IgD-negative memory B cell (primary cell): ENCODE measurements around the gene ALG14. TPM values are rescaled to one million over a fixed set of nuclear protein-coding genes. Genes with fewer than 3 reads are reported as not detected.
"Not testable (repeated sequence)": the region's sequence is repeated elsewhere in the genome, so short reads cannot be mapped to it uniquely, and the experiment has no call there.

Experiments used
- H3K27ac Mint-ChIP-seq, 3 donors: one replicate each; pipeline ENCODE4 v1.8.0; 2020 to 2022; ENCODE audit warnings: mild to moderate bottlenecking in 3 of 3, mixed read lengths in 3 of 3, moderate library complexity in 1 of 3
- H3K27me3 Mint-ChIP-seq: one replicate; pipeline ENCODE4 v1.8.0; 2021; ENCODE audit warnings: mixed read lengths
- H3K36me3 Mint-ChIP-seq: one replicate; pipeline ENCODE4 v1.8.0; 2020; ENCODE audit warnings: mild to moderate bottlenecking, mixed read lengths
- H3K4me1 Mint-ChIP-seq, 3 donors: one replicate each; pipeline ENCODE4 v1.8.0; 2020 to 2022; ENCODE audit warnings: mixed read lengths in 3 of 3, mild to moderate bottlenecking in 1 of 3
- H3K4me3 Mint-ChIP-seq, 4 donors: one replicate each; pipeline ENCODE4 v1.8.0; 2020 to 2022; ENCODE audit warnings: mild to moderate bottlenecking in 4 of 4, mixed read lengths in 4 of 4, moderate library complexity in 3 of 4
- H3K9me3 Mint-ChIP-seq, 3 donors: one replicate each; pipeline ENCODE4 v1.8.0; 2020 to 2021; ENCODE audit warnings: mixed read lengths in 3 of 3, mild to moderate bottlenecking in 1 of 3
- polyA plus RNA-seq: library from polyadenylated mRNA; unstranded; fragments of 300-500 nt; fragmentation: Illumina TruSeq; gene quantifications from one replicate; pipeline ENCODE4 v1.2.3, GENCODE V29; 2021

Gene ALG14
- polyA plus RNA-seq, 1 donor from 2014 or later = 3.5 TPM

DNA sequence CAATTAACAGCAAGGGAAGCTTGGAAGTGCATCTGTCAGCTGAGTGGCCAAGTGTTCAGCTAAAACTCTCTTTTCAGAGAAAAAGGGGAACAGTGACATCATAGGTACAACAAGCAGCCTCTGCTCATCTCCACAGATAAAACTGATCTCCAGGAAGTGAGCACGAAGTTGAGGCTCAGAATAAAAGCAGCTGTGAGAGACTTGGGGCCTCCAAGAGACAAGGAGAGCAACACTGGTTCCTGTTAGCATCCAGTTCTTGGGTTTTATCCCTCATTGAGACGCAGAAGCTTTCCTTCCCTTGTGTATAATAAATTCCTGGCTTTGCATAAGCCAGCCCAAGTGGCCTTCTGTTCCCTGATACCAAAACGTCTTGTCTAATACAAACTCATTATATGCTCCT lies 125.9 kb downstream of the ALG14 start:
- Mint-ChIP-seq H3K36me3 (peaks cover 4% of the 10 kb centered on the region), H3K9me3 (no peaks in the 10 kb centered on the region), H3K27me3 (peaks cover 5% of the 10 kb centered on the region), H3K4me3 (no peak overlapping the region), H3K4me1 (peaks cover 0 to 4% (median 1%) of the 10 kb centered on the region in 3 donors), H3K27ac (no peak overlapping the region)

DNA sequence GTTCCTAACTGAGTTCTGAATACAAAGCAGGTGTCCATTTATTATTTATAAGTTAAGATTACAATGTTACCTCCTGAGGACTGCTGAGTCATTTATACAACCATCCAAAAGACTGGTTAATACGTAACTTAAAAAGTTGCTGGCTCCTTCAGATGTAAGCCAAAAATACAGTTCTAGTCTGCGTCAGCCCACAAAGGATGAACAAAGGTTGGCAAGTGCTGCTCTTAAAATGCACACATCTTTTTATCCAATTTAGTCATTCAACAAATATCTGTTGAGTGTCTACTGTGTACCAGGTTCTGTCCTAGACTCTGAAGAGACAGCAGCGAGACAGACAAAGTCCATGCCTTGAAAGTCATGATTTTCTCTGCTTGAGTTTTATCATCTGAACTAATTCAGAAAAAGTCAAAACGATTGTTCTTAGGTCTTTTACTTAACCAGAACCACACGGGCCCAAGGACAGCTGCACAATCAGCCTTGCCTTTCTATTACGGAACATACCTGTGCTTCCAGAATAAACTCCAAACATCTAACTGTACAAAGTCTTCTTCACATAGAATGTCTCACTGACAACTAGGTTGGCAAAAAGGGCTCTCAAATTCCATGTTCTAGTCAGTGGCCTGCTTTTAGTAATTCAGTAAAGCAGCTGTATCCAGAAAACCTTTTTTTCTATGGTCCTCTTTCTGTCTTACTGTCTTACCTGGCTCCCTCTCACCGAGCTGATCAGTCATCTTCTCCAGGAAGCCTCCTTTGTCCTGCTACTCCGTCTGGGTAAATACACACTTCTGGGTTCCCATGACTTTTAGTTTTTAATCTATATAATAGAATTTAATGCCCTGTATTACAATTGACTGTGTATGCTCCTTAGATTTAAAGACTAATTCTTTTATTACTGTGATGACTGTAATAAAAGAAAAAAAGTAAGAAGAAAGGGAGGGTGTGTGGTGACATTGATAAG lies 130.3 kb downstream of the ALG14 start:
- H3K27me3 Mint-ChIP-seq = peaks cover 5% of the 10 kb centered on the region
- peaks cover 0 to 2% (median 0%) of the 10 kb centered on the region in 3 donors for H3K4me1 Mint-ChIP-seq
- H3K4me3 Mint-ChIP-seq = no peak overlapping the region
- H3K9me3 Mint-ChIP-seq = no peaks in the 10 kb centered on the region
- H3K27ac Mint-ChIP-seq = no peak overlapping the region
- peaks cover 4% of the 10 kb centered on the region for H3K36me3 Mint-ChIP-seq

DNA sequence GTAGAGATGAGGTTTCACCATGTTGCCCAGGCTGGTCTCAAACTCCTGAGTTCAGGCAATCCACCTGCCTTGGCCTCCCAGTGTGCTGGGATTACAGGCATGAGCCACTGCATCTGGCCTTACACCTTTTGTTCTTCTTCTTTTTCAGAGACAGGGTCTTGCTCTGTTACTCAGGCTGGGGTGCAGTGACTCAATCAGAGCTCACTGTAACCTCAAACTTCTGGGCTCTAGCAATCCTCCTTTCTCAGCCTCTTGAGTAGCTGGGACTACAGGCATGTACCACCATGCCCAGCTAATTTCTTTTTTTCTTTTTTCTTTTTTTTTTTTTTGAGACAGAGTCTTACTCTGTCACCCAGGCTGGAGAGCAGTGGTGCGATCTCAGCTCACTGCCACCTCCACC lies 131.3 kb downstream of the ALG14 start:
- H3K36me3 Mint-ChIP-seq, H3K27me3 Mint-ChIP-seq, H3K27ac Mint-ChIP-seq, H3K4me3 Mint-ChIP-seq, H3K9me3 Mint-ChIP-seq, H3K4me1 Mint-ChIP-seq: not testable (repeated sequence)

DNA sequence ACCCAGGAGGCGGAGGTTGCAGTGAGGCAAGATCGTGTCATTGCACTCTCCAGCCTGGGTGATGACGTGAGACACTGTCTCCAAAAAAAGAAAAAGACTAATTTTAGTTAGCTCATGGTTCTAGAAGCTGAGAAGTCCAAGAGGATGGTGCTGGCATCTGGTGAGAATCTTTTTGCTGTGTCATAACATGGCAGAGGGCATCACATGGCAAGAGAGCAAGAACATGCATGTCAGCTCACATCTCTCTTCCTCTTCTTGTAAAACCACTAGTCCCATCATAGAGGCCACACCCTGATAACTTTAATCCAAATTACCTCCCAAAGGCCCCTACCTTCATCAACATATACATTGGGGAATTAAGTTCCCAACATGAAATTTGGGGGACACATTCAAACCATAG lies 132.0 kb downstream of the ALG14 start:
- Mint-ChIP-seq H3K4me1 (peaks cover 0 to 3% (median 0%) of the 10 kb centered on the region in 3 donors), H3K9me3 (no peaks in the 10 kb centered on the region), H3K36me3 (peaks cover 4% of the 10 kb centered on the region), H3K27ac (no peak overlapping the region), H3K27me3 (peaks cover 5% of the 10 kb centered on the region), H3K4me3 (no peak overlapping the region)

DNA sequence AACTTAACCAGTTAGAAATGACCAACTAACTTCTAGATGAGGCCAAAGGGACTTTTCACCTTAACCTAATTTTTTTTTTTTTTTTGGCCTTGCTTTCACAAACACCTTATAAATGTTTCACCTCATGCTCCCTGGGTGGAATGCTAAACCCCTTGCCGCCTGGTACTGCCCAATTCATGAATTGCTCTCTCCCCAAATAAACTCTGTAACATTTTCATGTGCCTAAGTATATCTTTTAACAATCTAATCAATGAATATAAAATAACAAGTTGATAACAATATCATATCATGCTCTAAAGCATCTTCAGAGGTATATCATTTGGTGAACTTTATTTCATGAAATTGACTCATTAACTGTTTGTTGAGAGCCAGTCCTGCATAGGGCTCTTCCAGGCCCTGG lies 134.9 kb downstream of the ALG14 start:
- H3K4me3 Mint-ChIP-seq = no peak overlapping the region
- no peak overlapping the region for H3K27ac Mint-ChIP-seq
- no peaks in the 10 kb centered on the region for H3K9me3 Mint-ChIP-seq
- peaks cover 2% of the 10 kb centered on the region for H3K27me3 Mint-ChIP-seq
- peaks cover 0 to 3% (median 0%) of the 10 kb centered on the region in 3 donors for H3K4me1 Mint-ChIP-seq
- no peaks in the 10 kb centered on the region for H3K36me3 Mint-ChIP-seq

DNA sequence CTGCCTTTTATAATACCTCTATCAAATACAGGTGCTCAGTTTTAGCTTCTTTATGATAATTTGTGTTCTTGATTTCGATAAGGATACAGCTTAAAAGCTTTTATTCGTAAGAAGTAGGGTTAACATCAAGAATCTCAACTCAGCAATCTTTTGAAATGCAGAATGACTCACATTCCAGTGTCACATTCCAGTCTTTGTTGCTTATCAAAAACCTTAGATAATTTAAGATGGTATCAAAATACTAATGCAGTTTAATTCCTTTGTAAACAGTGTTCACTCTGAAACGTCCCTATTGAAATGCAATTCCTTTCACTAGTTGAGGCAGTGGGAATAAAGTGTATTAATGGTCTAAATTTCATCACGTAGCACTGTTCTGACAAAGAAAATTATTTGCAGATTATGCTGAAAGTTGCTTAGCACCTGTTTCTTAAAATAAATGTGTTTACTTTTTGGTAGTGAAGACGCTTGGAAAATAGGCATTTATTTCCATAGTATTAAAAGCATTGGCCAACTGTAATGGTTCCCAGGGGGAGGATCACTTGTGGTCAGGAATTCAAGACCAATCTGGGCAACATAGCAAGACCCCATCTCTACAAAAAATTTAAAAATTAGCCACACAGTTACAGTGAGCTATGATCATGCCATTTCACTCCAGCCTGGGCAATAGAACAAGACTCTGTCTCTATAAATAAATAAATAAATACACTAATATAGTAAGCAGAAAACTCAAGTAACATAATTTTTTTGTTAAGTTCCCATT lies 135.7 kb downstream of the ALG14 start:
- Mint-ChIP-seq H3K27ac (no peak overlapping the region), H3K4me3 (no peak overlapping the region), H3K9me3 (no peaks in the 10 kb centered on the region), H3K36me3 (no peaks in the 10 kb centered on the region), H3K27me3 (peaks cover 2% of the 10 kb centered on the region), H3K4me1 (peaks cover 0 to 3% (median 0%) of the 10 kb centered on the region in 3 donors)

DNA sequence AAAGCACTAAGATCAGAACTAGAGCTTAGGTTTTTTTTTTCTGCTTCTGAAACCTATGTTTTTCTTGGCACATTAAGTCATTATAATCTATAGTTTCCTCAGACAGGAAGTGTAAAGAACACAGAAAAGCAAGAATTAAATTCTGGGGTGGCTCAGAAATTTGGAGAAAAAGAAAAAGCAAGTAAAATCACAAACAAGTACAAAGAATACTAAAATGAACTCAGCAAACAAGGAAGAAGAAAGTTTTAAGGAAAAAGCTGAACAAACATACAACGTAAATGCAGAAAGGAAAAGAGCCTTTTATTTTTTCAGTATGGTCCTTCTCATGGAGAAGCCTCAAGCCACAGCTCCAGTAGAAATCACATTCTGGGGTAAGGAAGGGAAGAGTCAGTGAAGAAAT lies 137.3 kb downstream of the ALG14 start:
- H3K9me3 Mint-ChIP-seq = no peaks in the 10 kb centered on the region
- H3K4me1 Mint-ChIP-seq = peaks cover 0 to 3% (median 0%) of the 10 kb centered on the region in 3 donors
- no peak overlapping the region for H3K4me3 Mint-ChIP-seq
- no peaks in the 10 kb centered on the region for H3K36me3 Mint-ChIP-seq
- peaks cover 2% of the 10 kb centered on the region for H3K27me3 Mint-ChIP-seq
- H3K27ac Mint-ChIP-seq = no peak overlapping the region

DNA sequence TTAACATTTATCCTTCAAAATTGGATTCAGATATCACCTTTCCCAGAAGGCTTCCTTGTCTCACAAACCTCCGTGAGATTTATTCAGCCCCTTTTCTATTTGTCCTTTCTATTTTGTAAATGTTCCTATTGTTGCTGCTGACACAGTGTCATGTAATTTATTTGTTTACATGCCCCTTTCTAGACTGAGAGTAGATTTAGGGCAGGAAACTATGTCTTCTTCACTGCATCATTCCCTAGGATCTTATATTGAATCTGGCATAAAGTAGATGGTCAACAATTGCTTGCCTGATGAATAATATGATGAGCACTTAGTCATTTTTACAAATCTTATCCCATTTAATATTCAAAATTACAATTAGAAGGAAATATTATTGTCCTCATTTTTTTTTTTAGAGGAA lies 137.7 kb downstream of the ALG14 start:
- H3K4me3 Mint-ChIP-seq = no peak overlapping the region
- peaks cover 2% of the 10 kb centered on the region for H3K27me3 Mint-ChIP-seq
- H3K36me3 Mint-ChIP-seq = no peaks in the 10 kb centered on the region
- H3K9me3 Mint-ChIP-seq = no peaks in the 10 kb centered on the region
- peaks cover 0 to 3% (median 0%) of the 10 kb centered on the region in 3 donors for H3K4me1 Mint-ChIP-seq
- no peak overlapping the region for H3K27ac Mint-ChIP-seq

DNA sequence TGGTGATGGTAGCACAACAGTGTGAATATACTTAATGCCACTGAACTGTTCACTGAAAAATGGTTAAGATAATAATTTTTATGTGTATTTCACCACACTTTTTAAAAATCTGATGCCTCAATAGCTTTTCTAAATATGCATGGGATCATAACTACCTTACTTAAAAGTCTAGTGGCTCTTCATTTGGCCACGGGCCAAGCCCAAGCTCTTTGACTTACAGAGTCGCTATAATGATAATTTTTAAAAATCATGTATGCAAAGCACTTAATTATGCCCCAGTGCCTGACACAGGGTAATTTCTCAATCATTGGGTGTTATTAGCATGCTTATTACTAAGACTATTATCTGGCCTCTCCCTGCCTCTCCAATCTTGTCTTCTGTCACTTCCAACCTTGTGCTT lies 138.2 kb downstream of the ALG14 start:
- Mint-ChIP-seq H3K27ac (no peak overlapping the region), H3K36me3 (no peaks in the 10 kb centered on the region), H3K27me3 (peaks cover 2% of the 10 kb centered on the region), H3K4me3 (no peak overlapping the region), H3K4me1 (peaks cover 0 to 3% (median 0%) of the 10 kb centered on the region in 3 donors), H3K9me3 (no peaks in the 10 kb centered on the region)

DNA sequence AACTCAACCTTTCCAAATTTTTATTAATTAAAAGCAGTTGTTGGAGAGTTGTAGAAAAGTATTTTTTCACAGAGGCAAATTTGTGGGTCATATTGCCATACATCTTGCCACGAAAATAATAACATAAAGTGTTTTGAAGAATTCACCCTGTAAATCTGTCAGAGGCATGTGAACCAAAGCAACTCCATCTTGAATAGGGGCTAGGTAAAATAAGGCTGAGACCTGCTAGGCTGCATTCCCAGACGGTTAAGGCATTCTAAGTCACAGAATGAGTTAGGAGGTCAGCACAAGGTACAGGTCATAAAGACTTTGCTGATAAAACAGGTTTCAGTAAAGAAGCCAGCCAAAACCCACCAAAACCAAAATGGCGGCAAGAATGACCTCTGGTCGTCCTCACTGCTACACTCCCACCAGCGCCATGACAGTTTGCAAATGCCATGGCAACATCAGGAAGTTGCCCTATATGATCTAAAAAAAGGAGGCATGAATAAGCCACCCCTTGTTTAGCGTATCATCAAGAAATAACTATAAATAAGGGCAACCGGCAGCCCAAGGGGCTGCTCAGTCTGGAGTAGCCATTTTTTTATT lies 141.4 kb downstream of the ALG14 start:
- Mint-ChIP-seq H3K27ac (no peak overlapping the region), H3K4me1 (peaks cover 3 to 5% (median 5%) of the 10 kb centered on the region in 3 donors), H3K4me3 (no peak overlapping the region), H3K9me3 (no peaks in the 10 kb centered on the region), H3K36me3 (peaks cover 2% of the 10 kb centered on the region), H3K27me3 (peaks cover 9% of the 10 kb centered on the region)

DNA sequence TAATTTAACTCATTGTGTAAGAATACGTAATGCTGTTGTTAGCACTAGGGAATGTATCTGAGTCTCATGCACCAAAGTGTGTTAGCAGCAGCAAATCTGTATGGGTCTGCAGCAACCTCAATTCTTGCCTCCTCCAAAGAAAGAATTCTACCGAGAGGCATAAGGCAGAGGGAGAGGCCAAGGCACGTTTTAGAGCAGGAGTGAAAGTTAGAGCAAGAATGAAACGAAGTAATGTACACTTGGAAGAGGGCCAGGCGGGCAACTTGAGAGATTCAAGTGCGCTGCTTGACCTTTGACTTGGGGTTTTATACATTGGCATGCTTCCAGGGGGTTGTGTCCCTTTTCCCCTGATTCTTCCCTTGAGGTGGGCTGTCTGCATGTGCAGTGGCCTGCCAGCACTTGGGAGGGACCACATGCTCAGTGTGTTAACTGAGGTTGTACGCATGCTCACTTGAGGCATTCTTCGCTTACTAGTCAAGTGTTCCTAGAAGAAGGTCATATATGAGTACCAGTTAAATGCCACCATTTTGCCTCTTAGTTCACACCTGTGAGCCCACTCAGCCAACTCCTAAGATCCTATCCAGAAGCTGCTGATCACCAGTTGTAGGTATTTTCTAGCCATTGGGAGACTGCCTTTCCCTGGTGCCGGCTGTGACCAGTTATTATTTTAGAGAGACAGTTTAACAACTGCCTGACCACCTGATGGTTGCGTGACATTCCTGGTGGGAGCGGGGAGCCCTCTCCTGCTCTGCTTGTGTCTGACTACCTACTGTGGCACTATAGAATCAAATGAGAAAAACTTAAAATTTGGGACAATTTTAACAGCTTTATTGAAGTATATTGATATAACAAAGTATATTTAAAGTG lies 143.2 kb downstream of the ALG14 start:
- Mint-ChIP-seq H3K4me3 (peak overlapping the region in 1 of 4 donors; percentile 35), H3K27me3 (peaks cover 22% of the 10 kb centered on the region), H3K4me1 (peaks cover 13 to 19% (median 15%) of the 10 kb centered on the region in 3 donors), H3K9me3 (no peaks in the 10 kb centered on the region), H3K27ac (peak overlapping the region in 1 of 3 donors; percentile 58), H3K36me3 (peaks cover 2% of the 10 kb centered on the region)

DNA sequence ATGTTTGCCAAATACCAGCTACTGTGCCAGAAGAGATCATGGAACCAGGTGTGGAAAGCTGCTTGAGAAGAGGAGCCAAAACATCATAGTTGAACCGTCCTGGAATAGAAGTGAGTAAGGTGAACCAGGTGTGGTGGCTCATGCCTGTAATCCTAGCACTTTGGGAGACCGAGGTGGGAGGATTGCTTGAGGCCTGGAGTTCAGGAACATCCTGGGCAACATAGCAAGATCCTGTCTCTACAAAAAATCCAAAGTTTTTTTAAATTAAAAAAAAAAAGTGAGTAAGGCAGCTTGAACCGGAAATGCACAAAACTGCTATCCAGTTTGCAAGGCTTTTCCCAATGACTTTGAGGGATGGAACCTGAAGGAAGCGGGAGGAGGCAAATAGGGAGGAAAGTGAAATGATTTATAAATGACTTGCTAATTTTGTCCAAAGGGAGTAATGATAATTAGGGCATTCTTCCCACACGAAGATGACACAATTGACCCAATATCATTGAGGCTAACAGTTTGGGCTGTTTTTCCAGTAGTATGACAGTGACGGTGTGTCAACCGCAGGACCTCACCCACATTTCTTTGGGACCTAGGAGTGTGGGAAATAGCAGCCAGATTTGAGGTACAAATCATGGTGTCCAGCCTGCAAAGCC lies 144.3 kb downstream of the ALG14 start:
- Mint-ChIP-seq H3K9me3 (no peaks in the 10 kb centered on the region), H3K27me3 (peaks cover 30% of the 10 kb centered on the region), H3K4me3 (peak overlapping the region; percentile 44 to 93 (median 86))

DNA sequence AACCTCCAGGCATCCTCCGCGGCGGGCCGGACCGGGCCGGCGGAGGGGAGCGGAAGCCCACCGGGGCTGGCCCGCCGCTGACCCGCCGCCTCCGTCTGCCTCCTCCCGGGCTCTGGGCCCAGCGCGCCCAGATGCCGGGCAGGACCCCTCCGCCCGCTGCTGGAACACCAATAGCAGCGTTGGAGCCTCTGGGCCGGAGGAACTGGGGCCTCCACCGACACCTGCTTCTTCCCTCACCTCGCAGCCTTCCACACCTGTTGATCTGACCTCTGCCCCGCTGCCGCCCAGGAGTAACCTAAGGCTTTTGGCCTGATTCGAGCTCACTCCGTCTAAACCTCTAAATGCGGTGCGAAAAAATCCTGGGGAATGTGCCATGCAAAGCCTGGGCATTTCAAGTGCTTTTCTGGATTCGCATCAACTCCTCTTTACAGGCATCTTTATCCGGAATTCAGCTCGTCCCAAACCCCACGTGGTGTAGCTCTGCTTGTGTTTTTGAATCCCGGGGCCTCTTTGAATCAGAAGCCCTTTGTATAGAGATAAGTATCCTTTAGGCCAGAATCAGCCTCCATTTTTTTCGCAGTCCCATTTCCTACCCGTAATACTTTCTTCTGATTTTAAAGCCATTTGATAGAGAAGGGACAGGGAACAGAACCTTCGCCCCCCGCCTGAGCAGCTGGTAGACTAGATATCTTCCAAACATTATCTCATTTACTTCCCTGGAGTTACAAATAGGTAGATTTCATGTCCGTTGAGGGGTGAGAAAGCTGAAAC lies 145.2 kb downstream of the ALG14 start:
- Mint-ChIP-seq H3K4me3 (peak overlapping the region; percentile 80 to 93 (median 88)), H3K9me3 (no peaks in the 10 kb centered on the region), H3K36me3 (peaks cover 2% of the 10 kb centered on the region), H3K27ac (peak overlapping the region in 1 of 3 donors; percentile 71), H3K27me3 (peaks cover 33% of the 10 kb centered on the region), H3K4me1 (peaks cover 13 to 24% (median 20%) of the 10 kb centered on the region in 3 donors)

More for the DNA sequence above, 144.3 kb downstream of the ALG14 start:
- Mint-ChIP-seq H3K4me1 (peaks cover 13 to 24% (median 17%) of the 10 kb centered on the region in 3 donors), H3K36me3 (peaks cover 2% of the 10 kb centered on the region), H3K27ac (no peak overlapping the region)
